ENCODE data around the gene PLCB3.

- TF ChIP-seq CTCF (IDR thresholded peaks at IDR 0.05), result no peak
- no peak for TF ChIP-seq POLR2A (IDR thresholded peaks at IDR 0.05)
Measured at GRCh38 chr11:64294774-64295173, 43.4 kb downstream of the PLCB3 start.

Data from right lobe of liver (tissue), 4 donors.